ENCODE data around the gene SULF2. TPM values are rescaled to one million over a fixed set of nuclear protein-coding genes. Genes with fewer than 3 reads are reported as not detected.

Gene SULF2
- total RNA-seq, 2 donors from 2014 or later, result 9.1 to 34.3 TPM

DNA sequence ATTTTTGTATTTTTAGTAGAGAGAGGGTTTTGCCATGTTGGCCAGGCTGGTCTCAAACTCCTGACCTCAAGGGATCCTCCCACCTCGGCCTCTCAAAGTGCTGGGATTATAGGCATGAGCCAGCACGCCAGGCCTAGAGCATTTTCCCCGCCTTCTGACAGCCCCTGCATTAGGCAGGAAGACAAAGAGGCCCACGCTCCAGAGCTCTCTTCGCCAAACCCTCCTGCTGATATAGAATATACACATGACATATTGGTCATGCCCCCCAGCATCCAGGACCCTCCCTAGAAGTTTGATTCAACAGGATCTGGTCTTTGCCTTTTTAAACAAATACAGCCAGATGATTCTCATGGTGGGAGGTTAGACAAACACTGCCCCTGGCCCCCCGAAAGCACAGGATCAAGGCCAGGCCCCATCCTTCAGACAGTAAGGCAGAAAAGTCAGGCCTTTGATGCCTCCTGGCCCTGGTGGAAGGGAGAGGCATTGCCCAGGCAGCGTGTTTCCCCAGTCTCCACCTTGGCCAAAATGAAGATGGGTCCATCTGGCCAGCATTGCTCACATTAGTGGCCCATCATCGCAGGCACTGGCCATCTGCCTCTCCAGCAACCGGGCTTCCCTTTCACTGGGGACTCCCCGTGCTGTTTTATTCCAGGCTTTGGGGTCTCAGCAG is 4.4 kb downstream of the SULF2 start:
- H3K36me3 ChIP-seq (replicated peaks in 1 of 2; ENCODE audit: insufficient read depth in 1 of 2, low read depth in 2 of 2), result no peaks in the 10 kb centered on the region
- no peak overlapping the region for H3K4me3 ChIP-seq
- no peak for TF ChIP-seq CTCF (IDR thresholded peaks at IDR 0.05)
- no peak for TF ChIP-seq POLR2A (IDR thresholded peaks at IDR 0.05)
- WGBS, 2 donors, result 85 to 98% methylated on average over 10 of the region's 10 CpGs
- intact Hi-C loops (cut with DNase I), result loop anchor here (10.0 kb wide), 1 partner anchor 844 kb away; no protein-coding TSS in a partner anchor
- ATAC-seq (no peak), DNase-seq (no peak)
- H3K27ac ChIP-seq, result no peak overlapping the region
- H3K9me3 ChIP-seq, result no peaks in the 10 kb centered on the region
- peaks cover 0 to 7% of the 10 kb centered on the region in 2 donors for H3K27me3 ChIP-seq
- peaks cover 13% of the 10 kb centered on the region for H3K4me1 ChIP-seq

GRCh38 chr20:47778398-47779354 is 6.6 kb downstream of the SULF2 start:
- WGBS, 2 donors, result 74 to 78% methylated on average over 17 of the region's 17 CpGs
- Histone ChIP-seq H3K9me3 (no peaks in the 10 kb centered on the region), H3K4me3 (no peak overlapping the region), H3K4me1 (peaks cover 4% of the 10 kb centered on the region), H3K36me3 (replicated peaks in 1 of 2; ENCODE audit: insufficient read depth in 1 of 2, low read depth in 2 of 2) (no peaks in the 10 kb centered on the region), H3K27ac (no peak overlapping the region), H3K27me3 (no peaks in the 10 kb centered on the region)
- DNase-seq (no peak), ATAC-seq (no peak)
- TF ChIP-seq CTCF (IDR thresholded peaks at IDR 0.05) (no peak), POLR2A (IDR thresholded peaks at IDR 0.05) (no peak)
- intact Hi-C loops (cut with DNase I), result no loop called here

DNA sequence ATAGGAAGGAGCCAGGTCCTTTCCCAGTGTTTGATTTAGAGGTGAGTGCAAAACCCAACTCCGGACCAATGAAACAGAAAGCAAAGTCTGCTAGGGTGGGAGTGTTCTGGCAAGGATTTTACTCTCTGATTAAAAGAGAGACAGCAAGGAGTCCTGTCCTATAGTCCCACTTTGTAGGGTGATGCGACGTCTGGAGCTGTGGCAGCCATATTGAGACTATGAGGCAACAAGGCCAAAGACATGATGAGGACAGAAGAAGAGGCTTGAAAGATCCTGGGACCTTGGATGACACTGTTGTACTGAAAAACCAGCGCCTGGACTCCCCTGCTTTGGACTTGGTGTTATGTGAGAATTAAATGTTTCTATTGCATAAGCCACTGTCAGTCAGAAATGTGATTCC is 8.1 kb downstream of the SULF2 start:
- Histone ChIP-seq H3K9me3 (no peaks in the 10 kb centered on the region), H3K4me1 (peaks cover 4% of the 10 kb centered on the region), H3K36me3 (replicated peaks in 1 of 2; ENCODE audit: insufficient read depth in 1 of 2, low read depth in 2 of 2) (no peaks in the 10 kb centered on the region), H3K27ac (no peak overlapping the region), H3K27me3 (no peaks in the 10 kb centered on the region), H3K4me3 (no peak overlapping the region)
- TF ChIP-seq POLR2A (IDR thresholded peaks at IDR 0.05), result no peak
- no peak for TF ChIP-seq CTCF (IDR thresholded peaks at IDR 0.05)
- intact Hi-C loops (cut with DNase I), result no loop called here
- DNase-seq, result no peak
- 66 to 83% methylated on average over 4 of the region's 4 CpGs for WGBS, 2 donors
- ATAC-seq, result no peak

GRCh38 chr20:47776639-47777038 is 8.6 kb downstream of the SULF2 start:
- H3K36me3 ChIP-seq (replicated peaks in 1 of 2; ENCODE audit: insufficient read depth in 1 of 2, low read depth in 2 of 2), result no peaks in the 10 kb centered on the region
- H3K27ac ChIP-seq, result no peak overlapping the region
- WGBS, 2 donors, result 58 to 73% methylated on average over 3 to 4 of the region's 4 CpGs
- no peak for ATAC-seq
- TF ChIP-seq CTCF (IDR thresholded peaks at IDR 0.05) (no peak), POLR2A (IDR thresholded peaks at IDR 0.05) (no peak)
- H3K4me1 ChIP-seq, result peaks cover 4% of the 10 kb centered on the region
- no peak overlapping the region for H3K4me3 ChIP-seq
- H3K9me3 ChIP-seq, result no peaks in the 10 kb centered on the region
- no peaks in the 10 kb centered on the region for H3K27me3 ChIP-seq
- intact Hi-C loops (cut with DNase I), result no loop called here
- DNase-seq, result no peak

Data from body of pancreas (tissue), 4 donors.